OCI-LY7 (cell line): Measurements from ENCODE around the gene ACTN1. TPM values are rescaled to one million over a fixed set of nuclear protein-coding genes. Genes with fewer than 3 reads are reported as not detected.

ENCODE experiments used
- BruUV-seq: library from RNA; stranded (reverse); fragments of 400-500 nt; replicated peaks from 2 replicates; lab custom pipeline; 2021; lab: Mats Ljungman, UMichigan
- CTCF ChIA-PET: fragments of 300-600 bp; sonication (Branson Sonifier 250); formaldehyde crosslinking; loops from one replicate; lab custom pipeline; 2022; ENCODE audit warnings: antibody characterized with exemption; ENCODE audit not compliant: unreplicated experiment; lab: Charles Lee
- POLR2A ChIA-PET: fragments of 300-600 bp; sonication (Branson Sonifier 250); formaldehyde crosslinking; loops from one replicate; lab custom pipeline; 2022; ENCODE audit warnings: antibody characterized with exemption; lab: Charles Lee
- DNase-seq: peaks from one replicate; pipeline ENCODE4 v3.0.0-alpha.2; 2015; ENCODE audit warnings: low spot score
- H2AFZ ChIP-seq: fragments of 200-600 bp; sonication (generic), shearing (Covaris generic); 2 replicates; pipeline ENCODE4 v1.6.1; 2014; ENCODE audit warnings: mild to moderate bottlenecking, antibody characterized with exemption, low read length, moderate library complexity
- H3K27ac ChIP-seq: fragments of 200-600 bp; sonication (generic); 2 replicates; pipeline ENCODE4 v1.5.1; 2014; ENCODE audit warnings: mixed run types, low read depth, mild to moderate bottlenecking, moderate library complexity, low read length, inconsistent platforms; ENCODE audit not compliant: poor library complexity, severe bottlenecking
- H3K36me3 ChIP-seq: fragments of 200-600 bp; sonication (generic); 2 replicates; pipeline ENCODE4 v1.6.1; 2014; ENCODE audit warnings: mild to moderate bottlenecking, antibody characterized with exemption, low read length, moderate library complexity, mixed read lengths; ENCODE audit not compliant: insufficient read depth
- H3K4me1 ChIP-seq: fragments of 200-600 bp; sonication (generic); 2 replicates; pipeline ENCODE4 v1.5.1; 2014; ENCODE audit warnings: mild to moderate bottlenecking, low read length; ENCODE audit not compliant: insufficient read depth, poor library complexity, severe bottlenecking
- H3K4me2 ChIP-seq: fragments of 200-600 bp; sonication (generic); 2 replicates; pipeline ENCODE4 v1.6.1; 2014; ENCODE audit warnings: mild to moderate bottlenecking, low read length
- H3K4me3 ChIP-seq: fragments of 200-600 bp; sonication (generic); 2 replicates; pipeline ENCODE4 v1.5.1; 2014; ENCODE audit warnings: mild to moderate bottlenecking, low read depth, low read length; ENCODE audit not compliant: poor library complexity, severe bottlenecking
- H3K79me2 ChIP-seq: fragments of 200-600 bp; sonication (generic); 2 replicates; pipeline ENCODE4 v1.6.1; 2016; ENCODE audit warnings: low read depth, mild to moderate bottlenecking, low read length, moderate library complexity, mixed read lengths; ENCODE audit not compliant: insufficient read depth
- H3K9me2 ChIP-seq: fragments of 200-600 bp; sonication (generic); 2 replicates; pipeline ENCODE4 v1.6.1; 2016; ENCODE audit warnings: mild to moderate bottlenecking, low read length, mixed read lengths; ENCODE audit not compliant: insufficient read depth
- H3K9me3 ChIP-seq: fragments of 200-600 bp; sonication (generic); 2 replicates; pipeline ENCODE4 v1.6.1; 2014; ENCODE audit warnings: mild to moderate bottlenecking, mixed run types, low read length, mixed read lengths
- H4K20me1 ChIP-seq: fragments of 200-600 bp; sonication (generic); 2 replicates; pipeline ENCODE4 v1.6.1; 2014; ENCODE audit warnings: mild to moderate bottlenecking, antibody characterized with exemption, low read length, moderate library complexity, mixed read lengths; ENCODE audit not compliant: insufficient read depth
- CTCF ChIP-seq: fragments of 200-600 bp; sonication (generic); conservative IDR thresholded peaks from 2 replicates; pipeline ENCODE4 v1.5.1; 2014; ENCODE audit warnings: mild to moderate bottlenecking, antibody characterized with exemption, low read length, moderate library complexity, mixed read lengths
- EZH2phosphoT487 ChIP-seq: fragments of 200-600 bp; sonication (generic); IDR thresholded peaks from 2 replicates; pipeline ENCODE4 v1.6.1; 2018; ENCODE audit warnings: low read depth, borderline replicate concordance, mild to moderate bottlenecking, mixed run types, antibody characterized with exemption, low read length, moderate library complexity, mixed read lengths
- intact Hi-C: fragments of 100-400 bp; cut with micrococcal nuclease; formaldehyde crosslinking; loops from one replicate; pipeline ENCODE4 v1.10.0; 2022; ENCODE audit not compliant: unreplicated experiment
- total RNA-seq, 2 experiments: library from RNA; depleted of rRNA in 1 of 2; stranded (reverse); fragments of >200 nt in 1 of 2; shearing (Covaris generic) in 1 of 2; gene quantifications; 2 replicates each; pipeline ENCODE4 v1.2.3, GENCODE V29; 2014 to 2022

ACTN1 gene
- total RNA-seq, 2 experiments from 2014 or later = 0.51 to 1.8 TPM

DNA sequence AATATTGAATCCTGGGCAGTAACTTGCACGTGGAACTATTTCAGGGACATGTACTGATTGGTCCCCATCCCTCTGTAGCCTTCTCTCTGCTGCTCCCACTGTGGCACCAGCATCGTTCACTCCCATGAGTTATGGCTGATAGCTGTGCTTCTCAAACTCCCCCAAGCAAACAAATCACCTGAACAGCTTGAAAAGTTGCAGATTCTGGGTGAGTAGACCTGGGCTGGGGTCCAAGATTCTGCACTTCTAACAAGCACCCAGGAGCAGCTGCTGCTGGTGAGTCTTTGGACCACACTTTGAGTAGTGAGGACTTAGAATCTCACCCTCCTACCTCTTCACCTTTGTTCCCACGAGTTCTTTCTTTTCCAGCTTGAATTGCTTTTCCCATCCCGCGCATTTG lies 136.8 kb downstream of the ACTN1 start:
- DNase-seq = no peak
- Histone ChIP-seq H3K36me3 (no peaks in the 10 kb centered on the region), H3K27ac (no peak overlapping the region), H3K9me3 (0 out of 2 replicates have a peak, but pooled peaks cover 2% of the 10 kb centered on the region), H2AFZ (no peak overlapping the region), H3K79me2 (no peaks in the 10 kb centered on the region), H3K4me2 (no peak overlapping the region), H3K4me1 (peaks cover 5% of the 10 kb centered on the region), H3K4me3 (no peak overlapping the region), H3K9me2 (no peaks in the 10 kb centered on the region), H4K20me1 (no peaks in the 10 kb centered on the region)
- TF ChIP-seq CTCF = no peak
- TF ChIP-seq EZH2phosphoT487 = no peak
- intact Hi-C loops = loop anchor here (5.0 kb wide), 1 partner anchor 900 kb away; no protein-coding TSS in a partner anchor
- ChIA-PET CTCF (no interaction called here), POLR2A (no interaction called here)
- BruUV-seq = no TSS peak

DNA sequence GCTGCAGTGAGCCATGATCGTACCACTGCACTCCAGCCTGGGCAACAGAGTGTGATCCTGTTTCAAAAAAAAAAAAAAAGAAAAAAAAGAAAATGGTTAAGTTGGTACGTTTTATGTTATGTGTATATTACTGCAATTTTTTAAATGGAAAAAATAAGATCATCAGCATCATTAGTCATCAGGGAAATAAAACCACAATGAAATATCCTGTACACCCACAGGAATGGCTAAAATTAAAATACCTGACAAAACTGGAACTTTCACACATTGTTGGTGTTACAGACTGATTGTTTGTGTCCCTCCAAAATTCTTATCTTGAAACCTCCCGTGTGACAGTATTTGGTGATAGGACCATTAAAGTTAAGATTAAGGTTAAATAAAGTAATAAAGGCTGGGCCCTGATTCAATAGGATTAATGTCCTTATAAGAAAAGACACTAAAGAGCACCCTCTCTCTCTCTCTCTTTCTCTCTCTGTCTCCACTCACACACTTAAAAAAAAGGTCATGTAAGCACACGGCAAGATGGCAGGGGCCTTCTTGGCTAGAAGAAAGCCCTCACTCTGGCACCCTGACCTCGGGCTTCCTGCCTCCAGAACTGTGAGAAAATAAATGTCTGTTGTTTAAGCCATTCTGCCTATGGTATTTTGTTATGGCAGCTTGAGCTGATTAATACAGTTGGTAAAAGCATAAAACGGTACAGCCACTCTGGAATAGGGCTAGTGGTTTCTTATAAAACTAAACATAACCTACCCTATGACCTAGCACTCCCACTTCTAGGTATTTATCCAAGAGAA lies 137.9 kb downstream of the ACTN1 start:
- TF ChIP-seq CTCF = no peak
- no peak for TF ChIP-seq EZH2phosphoT487
- no peaks in the 10 kb centered on the region for H3K9me2 ChIP-seq
- H3K9me3 ChIP-seq = peaks cover 12% of the 10 kb centered on the region; the same call in 1 of the 2 replicates
- H2AFZ ChIP-seq = no peak overlapping the region
- H3K4me1 ChIP-seq = peaks cover 5% of the 10 kb centered on the region
- H3K27ac ChIP-seq = no peak overlapping the region
- no peaks in the 10 kb centered on the region for H3K36me3 ChIP-seq
- no peak for DNase-seq
- no TSS peak for BruUV-seq
- no peaks in the 10 kb centered on the region for H3K79me2 ChIP-seq
- no peak overlapping the region for H3K4me3 ChIP-seq
- no peaks in the 10 kb centered on the region for H4K20me1 ChIP-seq
- intact Hi-C loops = loop anchor here (5.0 kb wide), 1 partner anchor 899 kb away; no protein-coding TSS in a partner anchor
- CTCF ChIA-PET = no interaction called here
- POLR2A ChIA-PET = no interaction called here
- no peak overlapping the region for H3K4me2 ChIP-seq

DNA sequence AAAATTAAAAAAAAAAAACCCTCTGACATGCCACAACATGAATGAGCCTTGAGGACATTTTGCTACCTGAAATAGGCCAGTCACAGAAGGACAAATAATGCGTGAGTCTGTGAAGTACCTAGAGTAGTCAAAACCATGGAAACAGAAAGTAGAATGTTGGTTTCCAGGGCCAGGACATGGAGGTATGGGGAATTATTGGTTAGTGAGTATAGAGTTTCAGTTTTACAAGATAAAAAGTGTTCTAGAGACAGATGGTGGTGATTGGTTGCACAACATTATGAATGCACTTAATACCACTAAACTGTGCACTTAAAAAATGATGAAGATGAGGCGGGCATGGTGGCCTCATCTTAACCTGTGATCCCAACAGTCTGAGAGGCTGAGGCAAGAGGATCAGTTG lies 138.6 kb downstream of the ACTN1 start:
- TF ChIP-seq EZH2phosphoT487 = no peak
- TF ChIP-seq CTCF = no peak
- H4K20me1 ChIP-seq = no peaks in the 10 kb centered on the region
- no TSS peak for BruUV-seq
- no peak for DNase-seq
- H2AFZ ChIP-seq = no peak overlapping the region
- peaks cover 5% of the 10 kb centered on the region for H3K4me1 ChIP-seq
- POLR2A ChIA-PET = no interaction called here
- peaks cover 19% of the 10 kb centered on the region; the same call in 1 of the 2 replicates for H3K9me3 ChIP-seq
- H3K79me2 ChIP-seq = no peaks in the 10 kb centered on the region
- CTCF ChIA-PET = no interaction called here
- intact Hi-C loops = loop anchor here (5.0 kb wide), 1 partner anchor 898 kb away; no protein-coding TSS in a partner anchor
- H3K4me2 ChIP-seq = no peak overlapping the region
- H3K36me3 ChIP-seq = no peaks in the 10 kb centered on the region
- H3K4me3 ChIP-seq = no peak overlapping the region
- H3K9me2 ChIP-seq = no peaks in the 10 kb centered on the region
- H3K27ac ChIP-seq = no peak overlapping the region
